GM23338 (cell line): ENCODE data around the gene ABCA4. TPM values are rescaled to one million over a fixed set of nuclear protein-coding genes. Genes with fewer than 3 reads are reported as not detected.
A peak's percentile ranks its signal among the peaks of the same experiment; 100 is the strongest.

Source experiments
- ATAC-seq: fragments of 200-7000 bp; cut with Tn5 transposase; 3 replicates; pipeline ENCODE4 v1.9.1; 2020
- DNase-seq: peaks from one replicate; pipeline ENCODE4 v3.0.0-alpha.2; 2015; ENCODE audit warnings: low spot score
- H2AFZ ChIP-seq: fragments of 200-600 bp; sonication (generic); 2 replicates; pipeline ENCODE4 v1.8.0; 2016; ENCODE audit warnings: antibody characterized with exemption, mild to moderate bottlenecking, moderate library complexity
- H3F3A ChIP-seq: fragments of 200-600 bp; sonication (generic); replicated peaks from 2 replicates; pipeline ENCODE4 v1.8.0; 2017; ENCODE audit warnings: antibody characterized with exemption, mixed run types, low read depth
- H3K27ac ChIP-seq: fragments of 200-600 bp; sonication (generic); 2 replicates; pipeline ENCODE4 v1.6.1; 2016; ENCODE audit warnings: low read depth
- H3K27me3 ChIP-seq: fragments of 200-600 bp; sonication (generic); 2 replicates; pipeline ENCODE4 v1.8.0; 2016; ENCODE audit warnings: mild to moderate bottlenecking, mixed run types, moderate library complexity; ENCODE audit not compliant: insufficient read depth
- H3K36me3 ChIP-seq: fragments of 200-600 bp; sonication (generic); 2 replicates; pipeline ENCODE4 v1.8.0; 2016; ENCODE audit warnings: mild to moderate bottlenecking; ENCODE audit not compliant: insufficient read depth
- H3K4me1 ChIP-seq: fragments of 200-600 bp; sonication (generic); 2 replicates; pipeline ENCODE4 v1.8.0; 2016; ENCODE audit warnings: mild to moderate bottlenecking, moderate library complexity; ENCODE audit not compliant: insufficient read depth
- H3K4me2 ChIP-seq: fragments of 200-600 bp; sonication (generic); 2 replicates; pipeline ENCODE4 v1.7.1; 2017; ENCODE audit warnings: mixed run types
- H3K4me3 ChIP-seq: fragments of 200-600 bp; sonication (generic); 2 replicates; pipeline ENCODE4 v1.6.1; 2016; ENCODE audit warnings: mixed run types
- H3K79me2 ChIP-seq: fragments of 200-600 bp; sonication (generic); replicated peaks from 2 replicates; pipeline ENCODE4 v1.8.0; 2017; ENCODE audit warnings: mild to moderate bottlenecking; ENCODE audit not compliant: insufficient read depth
- H3K9me2 ChIP-seq: fragments of 200-600 bp; sonication (generic); 2 replicates; pipeline ENCODE4 v1.8.0; 2017; ENCODE audit not compliant: insufficient read depth
- H4K20me1 ChIP-seq: fragments of 200-600 bp; sonication (generic); replicated peaks from 2 replicates; pipeline ENCODE4 v1.8.0; 2017; ENCODE audit warnings: mild to moderate bottlenecking; ENCODE audit not compliant: insufficient read depth
- H3K27ac Mint-ChIP-seq: 2 replicates; pipeline ENCODE4 v1.8.0; 2020; ENCODE audit warnings: inconsistent platforms, mild to moderate bottlenecking, moderate library complexity, mixed read lengths
- H3K27me3 Mint-ChIP-seq: 3 replicates; pipeline ENCODE4 v1.8.0; 2022; ENCODE audit warnings: low read depth, mild to moderate bottlenecking, moderate library complexity, mixed read lengths, inconsistent platforms; ENCODE audit not compliant: insufficient read depth, poor library complexity
- H3K36me3 Mint-ChIP-seq: 3 replicates; pipeline ENCODE4 v1.8.0; 2021; ENCODE audit warnings: low read depth, mild to moderate bottlenecking, inconsistent platforms, moderate library complexity, mixed read lengths
- H3K4me1 Mint-ChIP-seq: 3 replicates; pipeline ENCODE4 v1.8.0; 2020; ENCODE audit warnings: mild to moderate bottlenecking, inconsistent platforms, mixed read lengths
- H3K4me3 Mint-ChIP-seq: 3 replicates; pipeline ENCODE4 v1.8.0; 2021; ENCODE audit warnings: moderate library complexity, mild to moderate bottlenecking, inconsistent platforms, mixed read lengths
- H3K9me3 Mint-ChIP-seq: 3 replicates; pipeline ENCODE4 v1.8.0; 2020; ENCODE audit warnings: moderate library complexity, mild to moderate bottlenecking, inconsistent platforms, mixed read lengths
- CREB1 ChIP-seq: fragments of 250-450 bp; sonication (Bioruptor Pico); IDR thresholded peaks from 2 replicates; pipeline ENCODE4 v1.5.0; 2020; ENCODE audit warnings: low read depth, mild to moderate bottlenecking, moderate library complexity
- EZH2phosphoT487 ChIP-seq: fragments of 200-600 bp; sonication (generic); IDR thresholded peaks from one replicate; pipeline ENCODE4 v1.8.1; 2018; ENCODE audit warnings: antibody characterized with exemption; ENCODE audit not compliant: unreplicated experiment
- JUNB ChIP-seq: IDR thresholded peaks from one replicate; pipeline ENCODE4 v1.6.1; 2016; ENCODE audit warnings: antibody characterized with exemption; ENCODE audit not compliant: unreplicated experiment
- NANOG ChIP-seq: IDR thresholded peaks from 2 replicates; pipeline ENCODE4 v1.6.1; 2016; ENCODE audit warnings: antibody characterized with exemption, borderline replicate concordance
- POLR2AphosphoS5 ChIP-seq: IDR thresholded peaks from 2 replicates; pipeline ENCODE4 v1.6.1; 2016; ENCODE audit warnings: antibody characterized with exemption, low read depth
- STAT1 ChIP-seq: IDR thresholded peaks from one replicate; pipeline ENCODE4 v1.6.1; 2016; ENCODE audit warnings: antibody characterized with exemption; ENCODE audit not compliant: unreplicated experiment
- ZNF114 ChIP-seq: fragments of 250-450 bp; sonication (Bioruptor Pico); IDR thresholded peaks from 2 replicates; pipeline ENCODE4 v1.5.0; 2020; ENCODE audit warnings: mild to moderate bottlenecking, moderate library complexity
- ZNF331 ChIP-seq: fragments of 250-450 bp; sonication (Bioruptor Pico); IDR thresholded peaks from 2 replicates; pipeline ENCODE4 v1.5.0; 2020; ENCODE audit warnings: low read depth, mild to moderate bottlenecking, moderate library complexity
- polyA plus RNA-seq: library from polyadenylated mRNA; unstranded; fragments of >200 nt; fragmentation: Nextera tagmentation; extraction: Ambion mirVana; gene quantifications from 2 replicates; pipeline ENCODE4 v1.2.1, GENCODE V29; 2016
- total RNA-seq: library from RNA; depleted of rRNA; stranded (reverse); fragments of >200 nt; shearing (Covaris generic); gene quantifications from 2 replicates; pipeline ENCODE4 v1.2.3, GENCODE V29; 2014
- TF ChIP-seq, protein P1 (sequence below): fragments of 250-450 bp; sonication (Bioruptor Pico); IDR thresholded peaks from 2 replicates; pipeline ENCODE4 v1.5.0; 2020; ENCODE audit warnings: mild to moderate bottlenecking, moderate library complexity
- TF ChIP-seq, protein P2 (sequence below): IDR thresholded peaks from one replicate; pipeline ENCODE4 v1.6.1; 2018; ENCODE audit warnings: antibody characterized with exemption; ENCODE audit not compliant: unreplicated experiment
- TF ChIP-seq, protein P3 (sequence below), 2 experiments: fragments of 200-600 bp in 1 of 2; sonication (generic) in 1 of 2; conservative IDR thresholded peaks; 2 replicates each; pipeline versions ENCODE4 v1.5.1 to v1.6.1; 2016 to 2017; ENCODE audit warnings: antibody characterized with exemption in 2 of 2, low read depth in 2 of 2, mild to moderate bottlenecking in 2 of 2, moderate library complexity in 1 of 2
- TF ChIP-seq, protein P4 (sequence below): IDR thresholded peaks from 2 replicates; pipeline ENCODE4 v1.6.1; 2016; ENCODE audit warnings: antibody characterized with exemption

ABCA4 gene
- total and polyA plus RNA-seq, 2 experiments from 2014 or later = not detected

DNA sequence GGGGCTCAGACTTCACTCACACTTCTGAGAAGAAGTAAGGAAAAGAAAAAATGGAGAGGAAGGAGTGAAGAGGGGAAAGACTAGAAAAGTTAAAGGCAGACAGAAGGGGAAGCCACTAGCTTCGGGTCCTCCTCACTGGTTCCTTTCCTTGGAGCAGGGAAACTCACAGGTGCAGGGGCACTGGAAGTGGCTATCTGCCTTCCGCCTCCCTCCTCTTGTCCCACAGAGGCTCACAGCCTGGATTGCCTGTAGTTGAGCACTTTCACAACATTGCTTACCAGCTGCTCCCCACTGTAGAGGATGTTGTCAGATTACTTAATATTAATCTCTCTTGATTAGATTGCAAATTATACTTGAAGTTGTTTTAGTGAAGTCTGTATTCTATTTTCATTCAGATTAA lies 21.6 kb upstream of the ABCA4 start:
- DNase-seq (no peak), ATAC-seq (peak; percentile 54)
- no peaks in the 10 kb centered on the region for H3K36me3 ChIP-seq
- H4K20me1 ChIP-seq = no peaks in the 10 kb centered on the region
- TF ChIP-seq ZNF331 (CRISPR knock-in tag) (no peak), NANOG (no peak), CREB1 (CRISPR knock-in tag) (no peak), POLR2AphosphoS5 (no peak), JUNB (no peak), EZH2phosphoT487 (no peak), ZNF114 (no peak), STAT1 (no peak)
- TF ChIP-seq, protein P1, sequence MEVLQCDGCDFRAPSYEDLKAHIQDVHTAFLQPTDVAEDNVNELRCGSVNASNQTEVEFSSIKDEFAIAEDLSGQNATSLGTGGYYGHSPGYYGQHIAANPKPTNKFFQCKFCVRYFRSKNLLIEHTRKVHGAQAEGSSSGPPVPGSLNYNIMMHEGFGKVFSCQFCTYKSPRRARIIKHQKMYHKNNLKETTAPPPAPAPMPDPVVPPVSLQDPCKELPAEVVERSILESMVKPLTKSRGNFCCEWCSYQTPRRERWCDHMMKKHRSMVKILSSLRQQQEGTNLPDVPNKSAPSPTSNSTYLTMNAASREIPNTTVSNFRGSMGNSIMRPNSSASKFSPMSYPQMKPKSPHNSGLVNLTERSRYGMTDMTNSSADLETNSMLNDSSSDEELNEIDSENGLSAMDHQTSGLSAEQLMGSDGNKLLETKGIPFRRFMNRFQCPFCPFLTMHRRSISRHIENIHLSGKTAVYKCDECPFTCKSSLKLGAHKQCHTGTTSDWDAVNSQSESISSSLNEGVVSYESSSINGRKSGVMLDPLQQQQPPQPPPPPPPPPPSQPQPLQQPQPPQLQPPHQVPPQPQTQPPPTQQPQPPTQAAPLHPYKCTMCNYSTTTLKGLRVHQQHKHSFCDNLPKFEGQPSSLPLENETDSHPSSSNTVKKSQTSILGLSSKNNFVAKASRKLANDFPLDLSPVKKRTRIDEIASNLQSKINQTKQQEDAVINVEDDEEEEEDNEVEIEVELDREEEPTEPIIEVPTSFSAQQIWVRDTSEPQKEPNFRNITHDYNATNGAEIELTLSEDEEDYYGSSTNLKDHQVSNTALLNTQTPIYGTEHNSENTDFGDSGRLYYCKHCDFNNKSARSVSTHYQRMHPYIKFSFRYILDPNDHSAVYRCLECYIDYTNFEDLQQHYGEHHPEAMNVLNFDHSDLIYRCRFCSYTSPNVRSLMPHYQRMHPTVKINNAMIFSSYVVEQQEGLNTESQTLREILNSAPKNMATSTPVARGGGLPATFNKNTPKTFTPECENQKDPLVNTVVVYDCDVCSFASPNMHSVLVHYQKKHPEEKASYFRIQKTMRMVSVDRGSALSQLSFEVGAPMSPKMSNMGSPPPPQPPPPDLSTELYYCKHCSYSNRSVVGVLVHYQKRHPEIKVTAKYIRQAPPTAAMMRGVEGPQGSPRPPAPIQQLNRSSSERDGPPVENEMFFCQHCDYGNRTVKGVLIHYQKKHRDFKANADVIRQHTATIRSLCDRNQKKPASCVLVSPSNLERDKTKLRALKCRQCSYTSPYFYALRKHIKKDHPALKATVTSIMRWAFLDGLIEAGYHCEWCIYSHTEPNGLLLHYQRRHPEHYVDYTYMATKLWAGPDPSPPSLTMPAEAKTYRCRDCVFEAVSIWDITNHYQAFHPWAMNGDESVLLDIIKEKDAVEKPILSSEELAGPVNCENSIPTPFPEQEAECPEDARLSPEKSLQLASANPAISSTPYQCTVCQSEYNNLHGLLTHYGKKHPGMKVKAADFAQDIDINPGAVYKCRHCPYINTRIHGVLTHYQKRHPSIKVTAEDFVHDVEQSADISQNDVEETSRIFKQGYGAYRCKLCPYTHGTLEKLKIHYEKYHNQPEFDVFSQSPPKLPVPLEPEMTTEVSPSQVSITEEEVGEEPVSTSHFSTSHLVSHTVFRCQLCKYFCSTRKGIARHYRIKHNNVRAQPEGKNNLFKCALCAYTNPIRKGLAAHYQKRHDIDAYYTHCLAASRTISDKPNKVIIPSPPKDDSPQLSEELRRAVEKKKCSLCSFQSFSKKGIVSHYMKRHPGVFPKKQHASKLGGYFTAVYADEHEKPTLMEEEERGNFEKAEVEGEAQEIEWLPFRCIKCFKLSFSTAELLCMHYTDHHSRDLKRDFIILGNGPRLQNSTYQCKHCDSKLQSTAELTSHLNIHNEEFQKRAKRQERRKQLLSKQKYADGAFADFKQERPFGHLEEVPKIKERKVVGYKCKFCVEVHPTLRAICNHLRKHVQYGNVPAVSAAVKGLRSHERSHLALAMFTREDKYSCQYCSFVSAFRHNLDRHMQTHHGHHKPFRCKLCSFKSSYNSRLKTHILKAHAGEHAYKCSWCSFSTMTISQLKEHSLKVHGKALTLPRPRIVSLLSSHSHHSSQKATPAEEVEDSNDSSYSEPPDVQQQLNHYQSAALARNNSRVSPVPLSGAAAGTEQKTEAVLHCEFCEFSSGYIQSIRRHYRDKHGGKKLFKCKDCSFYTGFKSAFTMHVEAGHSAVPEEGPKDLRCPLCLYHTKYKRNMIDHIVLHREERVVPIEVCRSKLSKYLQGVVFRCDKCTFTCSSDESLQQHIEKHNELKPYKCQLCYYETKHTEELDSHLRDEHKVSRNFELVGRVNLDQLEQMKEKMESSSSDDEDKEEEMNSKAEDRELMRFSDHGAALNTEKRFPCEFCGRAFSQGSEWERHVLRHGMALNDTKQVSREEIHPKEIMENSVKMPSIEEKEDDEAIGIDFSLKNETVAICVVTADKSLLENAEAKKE (CRISPR knock-in tag) = no peak
- TF ChIP-seq, protein P2, sequence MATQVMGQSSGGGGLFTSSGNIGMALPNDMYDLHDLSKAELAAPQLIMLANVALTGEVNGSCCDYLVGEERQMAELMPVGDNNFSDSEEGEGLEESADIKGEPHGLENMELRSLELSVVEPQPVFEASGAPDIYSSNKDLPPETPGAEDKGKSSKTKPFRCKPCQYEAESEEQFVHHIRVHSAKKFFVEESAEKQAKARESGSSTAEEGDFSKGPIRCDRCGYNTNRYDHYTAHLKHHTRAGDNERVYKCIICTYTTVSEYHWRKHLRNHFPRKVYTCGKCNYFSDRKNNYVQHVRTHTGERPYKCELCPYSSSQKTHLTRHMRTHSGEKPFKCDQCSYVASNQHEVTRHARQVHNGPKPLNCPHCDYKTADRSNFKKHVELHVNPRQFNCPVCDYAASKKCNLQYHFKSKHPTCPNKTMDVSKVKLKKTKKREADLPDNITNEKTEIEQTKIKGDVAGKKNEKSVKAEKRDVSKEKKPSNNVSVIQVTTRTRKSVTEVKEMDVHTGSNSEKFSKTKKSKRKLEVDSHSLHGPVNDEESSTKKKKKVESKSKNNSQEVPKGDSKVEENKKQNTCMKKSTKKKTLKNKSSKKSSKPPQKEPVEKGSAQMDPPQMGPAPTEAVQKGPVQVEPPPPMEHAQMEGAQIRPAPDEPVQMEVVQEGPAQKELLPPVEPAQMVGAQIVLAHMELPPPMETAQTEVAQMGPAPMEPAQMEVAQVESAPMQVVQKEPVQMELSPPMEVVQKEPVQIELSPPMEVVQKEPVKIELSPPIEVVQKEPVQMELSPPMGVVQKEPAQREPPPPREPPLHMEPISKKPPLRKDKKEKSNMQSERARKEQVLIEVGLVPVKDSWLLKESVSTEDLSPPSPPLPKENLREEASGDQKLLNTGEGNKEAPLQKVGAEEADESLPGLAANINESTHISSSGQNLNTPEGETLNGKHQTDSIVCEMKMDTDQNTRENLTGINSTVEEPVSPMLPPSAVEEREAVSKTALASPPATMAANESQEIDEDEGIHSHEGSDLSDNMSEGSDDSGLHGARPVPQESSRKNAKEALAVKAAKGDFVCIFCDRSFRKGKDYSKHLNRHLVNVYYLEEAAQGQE = no peak
- TF ChIP-seq, protein P3, sequence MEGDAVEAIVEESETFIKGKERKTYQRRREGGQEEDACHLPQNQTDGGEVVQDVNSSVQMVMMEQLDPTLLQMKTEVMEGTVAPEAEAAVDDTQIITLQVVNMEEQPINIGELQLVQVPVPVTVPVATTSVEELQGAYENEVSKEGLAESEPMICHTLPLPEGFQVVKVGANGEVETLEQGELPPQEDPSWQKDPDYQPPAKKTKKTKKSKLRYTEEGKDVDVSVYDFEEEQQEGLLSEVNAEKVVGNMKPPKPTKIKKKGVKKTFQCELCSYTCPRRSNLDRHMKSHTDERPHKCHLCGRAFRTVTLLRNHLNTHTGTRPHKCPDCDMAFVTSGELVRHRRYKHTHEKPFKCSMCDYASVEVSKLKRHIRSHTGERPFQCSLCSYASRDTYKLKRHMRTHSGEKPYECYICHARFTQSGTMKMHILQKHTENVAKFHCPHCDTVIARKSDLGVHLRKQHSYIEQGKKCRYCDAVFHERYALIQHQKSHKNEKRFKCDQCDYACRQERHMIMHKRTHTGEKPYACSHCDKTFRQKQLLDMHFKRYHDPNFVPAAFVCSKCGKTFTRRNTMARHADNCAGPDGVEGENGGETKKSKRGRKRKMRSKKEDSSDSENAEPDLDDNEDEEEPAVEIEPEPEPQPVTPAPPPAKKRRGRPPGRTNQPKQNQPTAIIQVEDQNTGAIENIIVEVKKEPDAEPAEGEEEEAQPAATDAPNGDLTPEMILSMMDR (conservative IDR thresholded peaks at IDR 0.05; ENCODE audit: low read depth in 2 of 2) = no peak
- TF ChIP-seq, protein P4, sequence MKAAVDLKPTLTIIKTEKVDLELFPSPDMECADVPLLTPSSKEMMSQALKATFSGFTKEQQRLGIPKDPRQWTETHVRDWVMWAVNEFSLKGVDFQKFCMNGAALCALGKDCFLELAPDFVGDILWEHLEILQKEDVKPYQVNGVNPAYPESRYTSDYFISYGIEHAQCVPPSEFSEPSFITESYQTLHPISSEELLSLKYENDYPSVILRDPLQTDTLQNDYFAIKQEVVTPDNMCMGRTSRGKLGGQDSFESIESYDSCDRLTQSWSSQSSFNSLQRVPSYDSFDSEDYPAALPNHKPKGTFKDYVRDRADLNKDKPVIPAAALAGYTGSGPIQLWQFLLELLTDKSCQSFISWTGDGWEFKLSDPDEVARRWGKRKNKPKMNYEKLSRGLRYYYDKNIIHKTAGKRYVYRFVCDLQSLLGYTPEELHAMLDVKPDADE = no peak
- no peaks in the 10 kb centered on the region for H3K36me3 Mint-ChIP-seq
- H3K4me1 Mint-ChIP-seq = peaks cover 13% of the 10 kb centered on the region
- no peaks in the 10 kb centered on the region for H3K27me3 Mint-ChIP-seq
- H3K9me2 ChIP-seq = no peaks in the 10 kb centered on the region
- H2AFZ ChIP-seq = peak overlapping the region; percentile 78
- H3K9me3 Mint-ChIP-seq = no peaks in the 10 kb centered on the region
- no peak overlapping the region for H3K27ac ChIP-seq
- H3K27ac Mint-ChIP-seq = no peak overlapping the region
- H3K27me3 ChIP-seq = no peaks in the 10 kb centered on the region
- H3K4me2 ChIP-seq = no peak overlapping the region
- H3K79me2 ChIP-seq = no peaks in the 10 kb centered on the region
- no peaks in the 10 kb centered on the region; the same call in 1 of the 2 replicates for H3K4me1 ChIP-seq
- no peak overlapping the region for H3K4me3 ChIP-seq
- H3F3A ChIP-seq = no peaks in the 10 kb centered on the region
- no peak overlapping the region for H3K4me3 Mint-ChIP-seq
